Pancreas (tissue), 10 donors: ENCODE data around the gene CPXM2. TPM values are rescaled to one million over a fixed set of nuclear protein-coding genes. Genes with fewer than 3 reads are reported as not detected.

ENCODE experiments used
- ATAC-seq, 4 donors: fragments of 200-7000 bp; cut with Tn5 transposase; one replicate each; pipeline versions ENCODE4 v1.8.0 to v1.9.1; 2020; ENCODE audit warnings: mild to moderate bottlenecking in 4 of 4, moderate library complexity in 4 of 4
- DNase-seq, 6 donors: peaks; one replicate each; pipeline ENCODE4 v3.0.0-alpha.2; 2020
- FAIRE-seq: peaks from 2 replicates; lab custom pipeline; 2012; peaks lifted over from hg19 to GRCh38; lab: Jason Lieb, UNC
- H3K27ac ChIP-seq, 4 donors: fragments of 200-600 bp; sonication (generic); 1 replicate in 3 of 4; 2 replicates in 1 of 4; pipeline versions ENCODE4 v1.5.0 to v1.8.0; 2020
- H3K27me3 ChIP-seq, 4 donors: fragments of 200-600 bp; one replicate each; pipeline ENCODE4 v1.8.0; 2021
- H3K36me3 ChIP-seq, 3 donors: fragments of 200-600 bp; sonication (generic) in 1 of 3; one replicate each; pipeline versions ENCODE4 v1.5.0 to v1.8.0; 2020 to 2021
- H3K4me1 ChIP-seq, 3 donors: fragments of 200-600 bp; one replicate each; pipeline ENCODE4 v1.8.0; 2021
- H3K4me3 ChIP-seq, 4 donors: fragments of 200-600 bp; sonication (generic) in 2 of 4; one replicate each; pipeline versions ENCODE4 v1.5.0 to v1.8.0; 2020 to 2021
- H3K9me3 ChIP-seq, 4 donors: fragments of 200-600 bp; one replicate each; pipeline ENCODE4 v1.8.0; 2021
- CTCF ChIP-seq, 4 donors: fragments of 200-600 bp; sonication (generic) in 3 of 4; IDR thresholded peaks; one replicate each; pipeline versions ENCODE4 v1.5.0 to v1.8.0; 2021; ENCODE audit warnings: antibody characterized with exemption in 4 of 4
- WGBS, 2 donors: extraction: QIAGEN DNeasy Blood & Tissue Kit; methylation state at CpG; one replicate each; pipeline ENCODE4 v1.1.7; 2013; 5-methylcytosine and 5-hydroxymethylcytosine counted together
- intact Hi-C, 3 donors: fragments of 100-400 bp; cut with DNase I; formaldehyde crosslinking; loops; one replicate each; pipeline versions ENCODE4 v1.11.1 to v1.14.2; 2022
- polyA plus RNA-seq, 2 donors: library from polyadenylated mRNA; stranded (reverse); fragments of 200-250 nt; gene quantifications; one replicate each; pipeline ENCODE4 v1.2.3, GENCODE V29; 2013
- total RNA-seq, 6 donors: library from RNA; stranded (reverse); fragmentation: NEBNext Ultra II Directional in 4 of 6; extraction: Animal tissue kit (Norgen Biotek cat#: 25700) in 4 of 6; gene quantifications; one replicate each; pipeline versions ENCODE4 v1.2.1 to v1.2.4, GENCODE V29; 2021 to 2023
- donor health status: healthy with polysubstance abuse.
- donor health status: DM: no; HTN: no; CAD: no; lungs with moderate emphysema.
- donor health status: DM: no; HTN: no; CAD: no.
- donor health status: control.
- donor health status: control.
- donor health status: Bipolar disorder and iron deficiency.
- donor health status: DM: yes; HTN: yes; CAD: no.
- donor health status: DM: no; HTN: no; CAD: no.
- donor health status: DM: no; HTN: no; CAD: no.
- donor health status: DM: yes; HTN: yes; CAD: no.

CPXM2 gene
- total and polyA plus RNA-seq, 8 donors, result 0.46 to 3.9 (median 1.2) TPM

- Histone ChIP-seq H3K4me1 (no peaks in the 10 kb centered on the region), H3K27me3 (peaks cover 0 to 3% (median 0%) of the 10 kb centered on the region in 4 donors), H3K27ac (no peak overlapping the region), H3K36me3 (no peaks in the 10 kb centered on the region), H3K9me3 (no peaks in the 10 kb centered on the region), H3K4me3 (no peak overlapping the region)
- FAIRE-seq, result no peak
- WGBS, 2 donors, result 37 to 50% methylated on average over 7 of the region's 7 CpGs
- no peak for TF ChIP-seq CTCF (IDR thresholded peaks at IDR 0.05)
- DNase-seq, result no peak
- intact Hi-C loops, result no loop called here
- ATAC-seq, result no peak
These were observed 35.0 kb upstream of the CPXM2 start for GRCh38 chr10:123926401-123927264.

- intact Hi-C loops, result no loop called here
- DNase-seq (no peak), FAIRE-seq (no peak), ATAC-seq (no peak)
- no peaks in the 10 kb centered on the region for H3K36me3 ChIP-seq
- no peaks in the 10 kb centered on the region for H3K4me1 ChIP-seq
- H3K4me3 ChIP-seq, result no peak overlapping the region
- H3K27me3 ChIP-seq, result peaks cover 0 to 9% (median 0%) of the 10 kb centered on the region in 4 donors
- TF ChIP-seq CTCF (IDR thresholded peaks at IDR 0.05), result no peak
- H3K9me3 ChIP-seq, result no peaks in the 10 kb centered on the region
- 31% methylated on average over 2 of the region's 2 CpGs for WGBS, 2 donors
- no peak overlapping the region for H3K27ac ChIP-seq
These were observed 30.5 kb upstream of the CPXM2 start for GRCh38 chr10:123922126-123922525.

GRCh38 chr10:123916775-123917174 is 25.2 kb upstream of the CPXM2 start:
- Histone ChIP-seq H3K27me3 (peaks cover 0 to 9% (median 0%) of the 10 kb centered on the region in 4 donors), H3K27ac (no peak overlapping the region), H3K4me1 (no peaks in the 10 kb centered on the region), H3K4me3 (no peak overlapping the region), H3K9me3 (no peaks in the 10 kb centered on the region), H3K36me3 (no peaks in the 10 kb centered on the region)
- no peak for FAIRE-seq
- no peak for TF ChIP-seq CTCF (IDR thresholded peaks at IDR 0.05)
- no peak for ATAC-seq
- no peak for DNase-seq
- intact Hi-C loops, result no loop called here
- 52 to 56% methylated on average over 3 of the region's 3 CpGs for WGBS, 2 donors

- Histone ChIP-seq H3K9me3 (no peaks in the 10 kb centered on the region), H3K27ac (no peak overlapping the region), H3K4me3 (no peak overlapping the region), H3K4me1 (no peaks in the 10 kb centered on the region), H3K36me3 (no peaks in the 10 kb centered on the region), H3K27me3 (peaks cover 0 to 6% (median 0%) of the 10 kb centered on the region in 4 donors)
- DNase-seq (peak in 2 of 6 donors; percentile 13 to 21), ATAC-seq (peak in 2 of 4 donors; percentile 35 to 39), FAIRE-seq (no peak)
- no peak for TF ChIP-seq CTCF (IDR thresholded peaks at IDR 0.05)
- intact Hi-C loops, result no loop called here
- 28 to 39% methylated on average over 8 of the region's 8 CpGs for WGBS, 2 donors
These were observed 22.2 kb upstream of the CPXM2 start for GRCh38 chr10:123913688-123914268.

- ATAC-seq (no peak), DNase-seq (no peak), FAIRE-seq (no peak)
- intact Hi-C loops, result no loop called here
- no peaks in the 10 kb centered on the region for H3K36me3 ChIP-seq
- no peak for TF ChIP-seq CTCF (IDR thresholded peaks at IDR 0.05)
- no peak overlapping the region for H3K4me3 ChIP-seq
- no peaks in the 10 kb centered on the region for H3K4me1 ChIP-seq
- no peaks in the 10 kb centered on the region for H3K9me3 ChIP-seq
- 15 to 16% methylated on average over 3 of the region's 3 CpGs for WGBS, 2 donors
- no peaks in the 10 kb centered on the region for H3K27me3 ChIP-seq
- H3K27ac ChIP-seq, result no peak overlapping the region
These were observed 21.3 kb upstream of the CPXM2 start for GRCh38 chr10:123912871-123913270.
